Parietal lobe (tissue), 1 donor: Measurements from ENCODE around the gene NOTUM. TPM values are rescaled to one million over a fixed set of nuclear protein-coding genes. Genes with fewer than 3 reads are reported as not detected.

Experiments used
- total RNA-seq: library from RNA; depleted of rRNA; stranded (reverse); fragments of >200 nt; gene quantifications from one replicate; pipeline ENCODE4 v1.2.3, GENCODE V29; 2014

NOTUM gene
- 0.63 TPM for total RNA-seq

DNA sequence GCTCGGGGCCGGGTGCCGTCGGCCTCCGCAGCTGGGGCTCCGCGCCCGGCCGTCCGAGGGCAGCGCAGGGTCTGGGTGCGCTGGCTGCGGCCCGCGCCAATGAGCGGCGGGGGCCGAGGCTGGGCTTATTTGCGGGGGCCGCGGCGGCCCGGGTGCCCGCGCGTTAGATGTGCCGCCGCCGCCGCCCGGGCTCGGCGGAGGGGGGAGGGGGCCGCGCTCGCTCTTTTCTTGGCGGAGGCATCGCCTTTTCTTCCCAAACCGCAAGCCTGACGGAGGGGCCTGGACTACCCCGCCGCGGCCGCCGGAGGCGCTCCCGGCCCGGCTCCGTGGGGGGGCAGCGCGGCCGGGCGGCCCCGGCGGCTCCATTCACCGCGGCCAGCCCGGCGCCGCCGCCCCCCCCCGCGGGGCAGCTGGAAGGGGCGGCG, at the start of gene NOTUM:
Gene NOTUM (minus strand): TSS at position 101 of the 425 bp plus-strand sequence. CDS start 278 bp downstream, outside the sequence.

DNA sequence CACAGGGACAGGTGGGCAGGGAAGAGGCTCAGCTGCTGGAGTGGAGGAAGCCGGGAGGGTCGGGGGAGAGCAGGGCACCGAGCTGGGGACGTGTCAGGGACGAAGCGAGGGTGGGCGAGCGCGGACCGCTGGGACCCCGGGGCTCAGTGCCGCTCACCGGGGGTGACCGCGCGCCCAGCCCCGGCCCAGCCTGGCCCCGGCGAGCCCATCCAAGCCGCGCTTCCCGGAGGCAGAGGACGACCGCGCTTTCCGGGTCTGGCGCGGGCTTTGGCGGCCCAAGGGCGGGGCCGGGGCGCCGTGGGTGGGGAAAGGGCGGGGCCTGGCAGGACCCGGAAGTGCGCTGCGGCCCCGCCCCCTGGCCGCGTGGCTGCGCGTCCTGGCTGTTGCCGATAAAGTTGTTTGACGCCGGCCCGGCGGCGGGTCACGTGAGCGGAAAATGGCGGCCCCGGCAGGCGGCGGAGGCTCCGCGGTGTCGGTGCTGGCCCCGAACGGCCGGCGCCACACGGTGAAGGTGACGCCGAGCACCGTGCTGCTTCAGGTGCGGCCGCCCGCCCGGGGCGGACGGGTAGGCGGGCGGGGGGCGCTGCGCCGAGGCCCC, 16.3 kb upstream of the NOTUM start, which contains the start of gene ASPSCR1:
Gene ASPSCR1 (plus strand): TSS at position 419 of the 598 bp plus-strand sequence. CDS start 18 bp downstream, at position 437.

DNA sequence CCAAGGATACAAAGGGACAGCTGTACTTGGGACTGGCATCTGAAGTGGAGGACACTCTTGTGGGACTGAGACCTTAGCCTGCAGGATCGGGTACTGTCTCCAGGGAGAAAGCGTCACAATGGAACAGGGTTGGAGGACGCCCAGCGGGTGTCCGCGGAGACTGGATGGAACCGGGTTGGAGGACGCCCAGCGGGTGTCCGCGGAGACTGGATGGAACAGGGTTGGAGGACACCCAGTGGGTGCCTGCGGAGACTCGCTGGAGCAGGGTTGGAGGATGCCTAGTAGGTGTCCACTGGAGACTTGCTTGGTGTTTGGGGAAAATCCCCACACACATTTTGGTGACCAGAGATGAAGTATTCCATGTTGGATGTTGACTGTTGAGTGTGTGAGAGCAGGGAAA, 13.8 kb downstream of the NOTUM start, which contains the start of gene MYADML2:
Gene MYADML2 (minus strand): TSS at position 45 of the 400 bp plus-strand sequence. CDS start 5,492 bp downstream, outside the sequence.

DNA sequence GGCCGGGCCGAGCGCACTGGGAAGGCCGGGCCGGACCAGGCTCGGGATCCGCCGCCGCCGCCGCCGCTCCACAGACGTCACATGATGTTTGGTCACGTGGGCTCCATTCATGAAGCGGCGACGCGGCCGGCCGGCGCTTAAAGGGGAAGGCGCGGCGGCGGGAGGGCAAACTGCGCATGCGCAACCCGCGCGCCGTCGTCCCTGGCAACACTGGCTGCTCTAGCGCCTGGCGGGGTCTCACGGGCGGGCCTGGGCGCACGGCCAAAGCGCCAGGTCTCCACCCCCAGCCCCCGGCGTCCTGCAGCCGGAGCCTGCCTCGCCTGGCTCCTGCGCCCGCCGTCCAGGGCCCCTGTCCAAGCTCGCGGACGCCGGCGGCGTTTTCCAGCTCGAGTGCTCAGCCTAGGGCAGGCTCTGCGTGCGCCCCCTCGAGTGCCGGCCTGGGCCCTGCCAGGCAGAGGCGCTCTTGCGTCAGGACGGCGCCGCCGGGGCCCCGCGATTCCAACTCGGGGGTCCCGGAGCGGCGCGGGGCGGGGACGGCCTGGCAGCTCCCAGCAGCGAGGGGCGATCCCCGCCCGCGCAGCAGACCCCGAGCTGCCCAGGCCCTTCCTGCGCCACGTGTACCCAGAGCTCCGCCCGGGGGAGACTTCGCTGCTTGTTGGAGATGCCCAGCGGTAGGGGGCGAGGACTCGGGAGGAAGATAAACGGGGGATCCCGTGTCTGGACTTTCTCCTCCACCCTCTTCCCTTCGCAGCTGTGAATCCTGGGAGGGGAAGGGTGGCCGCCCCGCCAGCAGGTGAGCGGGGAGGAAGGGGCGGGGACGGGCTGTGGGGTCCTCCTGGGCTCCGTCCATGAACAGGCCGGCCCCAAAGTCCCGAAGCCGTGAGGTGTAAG, 33.1 kb downstream of the NOTUM start, which contains the start of gene MAFG:
Gene MAFG (minus strand): TSS at position 83 of the 891 bp plus-strand sequence. CDS start 4,550 bp downstream, outside the sequence.

DNA sequence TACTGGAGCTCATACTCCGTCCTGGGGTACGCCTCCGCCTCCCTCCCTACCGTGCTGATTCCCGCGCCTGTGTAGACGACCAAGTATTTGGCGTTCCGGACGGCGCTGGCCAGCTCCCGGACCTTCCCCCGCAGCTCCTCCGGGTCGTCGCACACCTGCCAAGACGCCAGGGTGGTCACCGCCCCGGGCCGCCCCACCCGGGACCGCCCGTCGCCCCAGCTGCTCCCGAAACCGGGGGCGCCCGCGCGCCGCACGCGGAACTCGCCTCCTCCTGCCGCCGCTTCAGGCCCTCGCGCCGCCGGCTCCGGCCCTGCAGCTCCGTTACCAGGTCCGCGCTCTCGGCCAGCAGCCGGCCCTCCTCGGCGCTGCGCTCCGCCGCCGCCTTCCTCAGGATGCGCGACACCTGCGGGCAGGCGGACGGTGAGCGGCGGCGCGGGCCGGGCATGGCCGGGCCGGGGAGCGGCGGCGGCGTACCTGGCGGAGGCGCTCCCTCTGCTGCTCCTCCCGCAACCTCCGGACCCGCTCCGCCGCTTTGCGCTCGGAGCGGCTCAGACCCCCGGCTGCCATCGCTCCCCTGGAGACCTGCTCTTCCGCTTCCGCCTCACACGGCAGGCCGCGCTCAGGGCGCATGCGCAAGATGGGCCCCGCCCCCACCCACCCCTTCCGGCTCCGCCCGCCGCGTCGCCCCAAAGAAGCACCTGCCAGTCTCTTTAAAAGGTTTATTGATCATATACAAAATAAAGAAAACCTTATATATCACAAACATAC, 43.2 kb downstream of the NOTUM start, which contains the start of gene SIRT7:
Gene SIRT7 (minus strand): TSS at position 612 of the 768 bp plus-strand sequence. CDS start 45 bp downstream, at position 567.

DNA sequence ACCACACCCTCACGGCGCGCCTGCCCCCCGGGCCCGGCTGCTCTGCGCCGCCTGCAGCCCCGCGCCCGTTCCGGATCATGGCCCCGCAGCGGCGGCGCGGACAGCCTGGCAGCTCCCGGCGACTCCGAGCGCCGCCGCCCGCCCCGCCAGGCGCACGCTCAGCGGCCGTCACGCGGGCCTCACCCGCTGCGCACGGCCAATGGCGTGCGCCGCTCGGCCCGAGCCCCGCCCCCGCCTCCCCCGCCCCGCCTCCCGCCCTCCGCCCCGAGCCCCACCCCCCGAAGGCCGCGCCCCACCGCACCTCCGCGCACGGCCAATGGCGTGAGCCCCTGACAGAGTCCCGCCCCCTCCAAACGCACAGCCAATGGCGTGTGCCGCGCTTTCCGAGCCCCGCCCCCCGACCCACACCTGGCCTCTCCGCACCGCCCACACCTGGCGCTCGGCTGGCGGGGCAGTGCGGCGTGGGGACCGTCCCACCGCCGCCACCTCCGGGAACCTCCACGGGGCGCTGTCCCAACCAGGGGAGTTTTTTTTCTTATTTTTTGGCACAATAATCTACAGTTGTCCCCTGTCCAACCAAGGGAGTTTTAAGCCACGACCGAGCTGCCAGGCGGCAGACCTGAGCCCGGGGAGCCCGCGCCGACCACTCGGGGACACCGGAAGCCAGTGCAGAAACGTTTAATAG, 49.6 kb downstream of the NOTUM start, which contains the start of gene PCYT2:
Gene PCYT2 (minus strand): TSS at position 123 of the 685 bp plus-strand sequence. CDS start 44 bp downstream, at position 79.

Other genes starting within 250 kb of the NOTUM start
- 6.6 TPM for gene SLC25A10, start 248.9 kb downstream of the NOTUM start, total RNA-seq
- not detected for gene GCGR, start 157.0 kb downstream of the NOTUM start, total RNA-seq
- gene MCRIP1, start 127.9 kb downstream of the NOTUM start, total RNA-seq: 69.2 TPM
- gene PPP1R27, start 126.1 kb downstream of the NOTUM start, total RNA-seq: not detected
- gene P4HB, start 100.7 kb downstream of the NOTUM start, total RNA-seq: 87.0 TPM
- 57.6 TPM for gene ARHGDIA, start 89.8 kb downstream of the NOTUM start, total RNA-seq
- 62.3 TPM for gene ALYREF, start 69.6 kb downstream of the NOTUM start, total RNA-seq
- gene ANAPC11, start 69.5 kb downstream of the NOTUM start, total RNA-seq: 57.0 TPM
- gene NPB, start 58.9 kb downstream of the NOTUM start, total RNA-seq: 2.5 TPM
- gene PCYT2, start 49.8 kb downstream of the NOTUM start, total RNA-seq: 31.3 TPM
- 15.3 TPM for gene SIRT7, start 43.0 kb downstream of the NOTUM start, total RNA-seq
- 17.8 TPM for gene MAFG, start 33.5 kb downstream of the NOTUM start, total RNA-seq
- 18.2 TPM for gene PYCR1, start 23.9 kb downstream of the NOTUM start, total RNA-seq
- gene MYADML2, start 14.0 kb downstream of the NOTUM start, total RNA-seq: not detected
- gene ASPSCR1, start 16.4 kb upstream of the NOTUM start, total RNA-seq: 22.5 TPM
- gene CENPX, start 61.7 kb upstream of the NOTUM start, total RNA-seq: 28.5 TPM
- gene LRRC45, start 62.1 kb upstream of the NOTUM start, total RNA-seq: 24.7 TPM
- 80.4 TPM for gene RAC3, start 70.5 kb upstream of the NOTUM start, total RNA-seq
- 16.3 TPM for gene DCXR, start 76.5 kb upstream of the NOTUM start, total RNA-seq
- 27.2 TPM for gene RFNG, start 90.6 kb upstream of the NOTUM start, total RNA-seq
- gene GPS1, start 90.7 kb upstream of the NOTUM start, total RNA-seq: 78.9 TPM
- gene DUS1L, start 104.6 kb upstream of the NOTUM start, total RNA-seq: 34.4 TPM
- gene FASN, start 137.0 kb upstream of the NOTUM start, total RNA-seq: 128 TPM